Superior temporal gyrus (tissue), 1 donor: ENCODE data around the gene SSR1.
A peak's percentile ranks its signal among the peaks of the same experiment; 100 is the strongest.
"Not testable (repeated sequence)": the region's sequence is repeated elsewhere in the genome, so short reads cannot be mapped to it uniquely, and the experiment has no call there.

ENCODE experiments used
- DNase-seq: peaks from one replicate; pipeline ENCODE4 v3.0.0-alpha.2; 2016; ENCODE audit errors: extremely low spot score

The SSR1 gene

GRCh38 chr6:7312616-7313504, at the start of gene SSR1:
TSS of gene SSR1 (minus strand) at chr6:7313199. CDS start at chr6:7313120, 79 bp downstream.
- DNase-seq: peak; percentile 97

GRCh38 chr6:7351916-7352315, 38.9 kb upstream of the SSR1 start:
- DNase-seq: not testable (repeated sequence)

DNA sequence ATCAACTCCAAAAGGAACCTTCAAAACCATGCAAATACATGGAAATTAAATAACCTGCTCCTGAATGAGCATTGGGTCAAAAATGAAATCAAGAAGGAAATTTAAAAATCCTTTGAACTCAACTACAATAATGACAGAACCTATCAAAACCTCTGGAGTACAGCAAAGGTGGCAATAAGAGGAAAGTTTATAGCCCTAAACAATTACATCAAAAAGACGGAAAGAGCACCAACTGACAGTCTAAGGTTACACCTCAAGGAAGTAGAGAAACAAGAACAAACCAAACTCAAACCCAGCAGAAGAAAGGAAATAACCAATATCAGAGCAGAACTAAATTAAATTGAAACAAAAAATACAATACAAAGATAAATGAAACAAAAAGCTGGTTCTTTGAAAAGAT, 37.6 kb upstream of the SSR1 start:
- not testable (repeated sequence) for DNase-seq

- DNase-seq: not testable (repeated sequence)
These were observed 34.6 kb upstream of the SSR1 start for GRCh38 chr6:7347551-7347997.

- DNase-seq: not testable (repeated sequence)
These were observed 31.9 kb upstream of the SSR1 start for GRCh38 chr6:7344773-7345450.

- no peak for DNase-seq
These were observed 30.8 kb upstream of the SSR1 start for GRCh38 chr6:7343546-7344475.

DNA sequence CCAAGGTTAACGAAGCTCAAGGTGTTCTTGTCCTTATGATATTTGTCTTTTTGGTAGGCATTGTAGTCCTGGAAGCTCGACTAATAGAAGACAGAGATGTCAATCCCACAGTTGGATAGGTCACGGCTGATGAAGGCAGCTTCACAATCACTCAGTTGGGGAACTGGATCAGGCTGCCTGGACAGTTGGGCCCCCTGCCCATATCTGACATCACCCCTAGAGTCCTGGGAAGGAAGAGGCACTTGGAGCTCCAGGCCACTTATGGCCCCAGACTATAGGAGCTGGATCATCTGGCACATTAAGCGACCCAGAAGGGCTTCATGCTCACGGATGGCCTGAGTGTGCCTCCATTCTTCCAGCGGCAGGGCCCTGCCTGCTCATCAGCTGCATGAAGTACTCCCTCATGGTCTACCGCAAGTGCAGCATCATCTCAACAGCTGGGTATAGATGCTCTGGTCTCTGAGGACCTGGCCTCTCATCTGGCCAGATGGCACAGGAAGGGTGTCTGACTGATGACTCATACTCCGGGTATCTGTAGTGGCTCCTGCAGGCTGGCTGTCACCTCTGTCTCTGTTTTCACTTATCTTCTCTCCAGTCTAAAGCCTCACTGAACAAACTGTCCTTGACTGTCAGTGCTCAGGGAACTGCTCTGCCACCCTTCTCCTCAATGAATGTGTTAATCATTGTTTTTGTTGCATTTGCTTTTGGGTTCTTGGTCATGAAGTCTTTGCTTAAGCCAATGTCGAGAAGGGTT, 29.2 kb upstream of the SSR1 start:
- DNase-seq: no peak

- DNase-seq: no peak
These were observed 28.3 kb upstream of the SSR1 start for GRCh38 chr6:7341271-7341670.

DNA sequence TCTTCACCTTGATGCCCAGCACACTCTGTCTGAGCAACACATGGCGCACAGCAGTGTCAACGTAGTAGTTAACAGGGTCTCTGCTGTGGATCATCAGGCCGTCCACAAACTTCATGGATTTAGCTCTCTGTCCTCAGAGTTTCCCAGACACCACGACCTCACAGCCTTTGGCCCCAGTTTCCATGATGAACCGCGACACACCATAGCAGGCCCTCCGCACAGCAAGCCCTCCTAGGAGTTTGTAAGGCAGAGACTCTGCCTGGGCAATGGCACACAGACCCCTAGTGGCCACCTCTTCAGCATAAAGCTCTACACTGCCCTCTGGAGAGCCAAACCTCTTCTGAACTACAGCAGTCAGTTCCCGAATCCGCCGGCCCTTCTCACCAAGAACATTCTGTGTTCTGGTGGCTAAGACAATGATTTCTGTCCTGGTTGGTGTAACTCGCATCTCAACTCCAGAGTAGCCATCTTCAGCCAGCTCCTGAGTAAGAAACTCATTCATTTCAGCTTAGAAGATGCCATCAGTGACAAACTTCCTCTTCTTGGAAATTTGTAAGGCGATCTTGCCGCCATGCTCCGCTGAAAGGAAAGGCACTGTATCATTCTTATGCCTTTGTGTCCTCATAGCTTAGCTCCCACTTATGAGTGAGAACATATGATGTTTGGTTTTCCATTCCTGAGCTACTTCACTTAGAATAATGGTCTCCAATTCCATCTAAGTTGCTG, 26.2 kb upstream of the SSR1 start:
- not testable (repeated sequence) for DNase-seq

DNA sequence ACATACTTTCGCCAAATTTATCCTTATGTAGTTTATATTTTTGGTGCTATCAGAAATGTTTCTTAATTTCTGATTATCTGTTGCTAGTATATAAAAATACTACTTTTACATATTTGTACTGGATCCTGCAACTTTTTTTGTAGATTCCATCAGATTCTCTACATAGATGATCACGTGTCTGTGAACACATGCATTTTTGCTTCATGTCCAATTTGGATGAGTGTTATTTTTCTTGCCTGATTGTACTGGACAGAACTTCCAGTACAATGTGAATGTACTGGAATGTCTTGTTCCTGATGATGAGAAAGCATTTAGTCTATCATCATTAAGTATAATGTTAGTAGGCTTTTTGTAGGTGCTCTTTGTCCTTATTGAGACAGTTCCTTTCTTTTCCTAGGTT, 25.0 kb upstream of the SSR1 start:
- DNase-seq: no peak

GRCh38 chr6:7335519-7335918, 22.5 kb upstream of the SSR1 start:
- no peak for DNase-seq

DNA sequence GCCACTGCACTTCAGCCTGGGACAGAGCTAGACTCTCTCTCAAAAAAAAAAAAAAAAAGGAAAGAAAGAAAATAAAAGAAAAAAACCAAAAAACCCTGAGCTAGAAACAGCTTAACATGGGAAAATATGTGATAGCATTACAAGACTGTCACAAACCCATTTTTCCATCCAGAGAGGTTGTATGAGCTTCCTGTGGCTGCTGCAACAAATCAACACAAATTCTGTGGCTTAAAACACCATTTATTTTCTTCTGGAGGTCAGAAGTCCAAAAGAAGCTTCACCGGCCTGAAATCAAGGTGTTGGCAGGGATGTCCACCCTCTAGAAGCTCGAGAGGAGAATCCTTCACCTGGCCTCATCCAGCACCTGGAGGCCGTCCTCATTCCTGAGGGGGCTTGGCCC, 21.7 kb upstream of the SSR1 start:
- no peak for DNase-seq

DNA sequence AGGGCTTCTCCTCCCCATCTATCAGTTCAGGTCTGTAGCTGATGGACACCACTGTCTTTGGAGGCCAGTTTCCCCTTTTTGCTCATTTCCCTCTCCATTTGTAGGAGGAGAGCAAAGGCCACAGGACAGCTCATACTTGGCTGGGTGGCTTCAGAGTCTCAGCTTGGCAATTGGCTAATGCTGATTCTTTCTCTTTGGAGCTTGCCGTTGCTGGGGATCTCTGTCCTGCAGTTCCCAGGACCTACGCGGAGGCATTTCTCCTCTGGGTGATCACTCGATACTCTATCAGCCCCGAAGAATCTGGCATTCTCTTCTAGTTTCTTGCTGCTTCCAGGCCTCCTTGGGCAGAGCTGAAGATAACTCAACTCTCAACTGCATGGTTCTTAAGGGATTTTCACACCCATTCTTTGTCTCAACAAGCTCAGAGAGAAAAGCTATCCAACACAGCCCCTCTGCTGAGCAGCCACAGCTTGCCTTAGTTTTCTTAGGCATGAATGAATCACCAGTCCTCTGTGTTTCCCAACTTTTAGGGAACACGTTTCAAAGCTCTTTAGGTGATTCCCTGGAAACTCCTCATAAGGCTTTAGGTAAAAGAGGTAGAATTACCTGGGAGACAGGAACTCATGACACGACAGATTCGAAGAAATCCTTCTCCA, 19.2 kb upstream of the SSR1 start:
- DNase-seq: no peak

DNA sequence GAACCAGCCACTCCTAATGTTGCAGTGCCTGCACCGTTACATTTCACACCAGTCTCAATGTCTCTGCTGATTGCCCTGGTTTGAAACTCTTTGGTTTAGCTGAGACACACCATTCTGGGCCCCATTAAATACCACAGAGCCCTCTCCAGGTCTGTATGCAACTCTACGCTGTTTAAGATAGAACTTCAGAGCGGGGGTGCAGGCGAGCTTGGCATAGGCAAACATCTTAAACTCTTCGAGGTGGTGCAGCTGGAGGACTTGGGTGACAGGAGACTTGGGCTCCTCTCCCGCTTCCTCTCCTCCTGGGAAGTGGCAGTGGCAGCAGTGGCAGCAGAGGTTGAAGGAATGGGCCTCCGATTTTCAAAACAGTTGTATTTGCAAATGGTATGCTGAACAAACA, 18.5 kb upstream of the SSR1 start:
- DNase-seq: no peak

GRCh38 chr6:7328243-7328642, 15.2 kb upstream of the SSR1 start:
- DNase-seq: no peak

GRCh38 chr6:7325750-7326149, 12.8 kb upstream of the SSR1 start:
- DNase-seq: no peak

- peak; percentile 29 for DNase-seq
These were observed 11.5 kb upstream of the SSR1 start for GRCh38 chr6:7324520-7324919.

- no peak for DNase-seq
These were observed 10.1 kb upstream of the SSR1 start for GRCh38 chr6:7323074-7323473.

- not testable (repeated sequence) for DNase-seq
These were observed 8.9 kb upstream of the SSR1 start for GRCh38 chr6:7321866-7322265.

GRCh38 chr6:7319406-7319805, 6.4 kb upstream of the SSR1 start:
- not testable (repeated sequence) for DNase-seq
